GM18520 (cell line): ENCODE measurements around the gene EIF2AK2.

Source experiments
- ATAC-seq: cut with Tn5 transposase; IDR thresholded peaks from one replicate; pipeline ENCODE4 v1.9.1; 2021; ENCODE audit not compliant: unreplicated experiment

Gene EIF2AK2

GRCh38 chr2:37104178-37104577, 52.6 kb downstream of the EIF2AK2 start:
- ATAC-seq, result no peak

GRCh38 chr2:37102588-37102987, 54.2 kb downstream of the EIF2AK2 start:
- ATAC-seq, result no peak

DNA sequence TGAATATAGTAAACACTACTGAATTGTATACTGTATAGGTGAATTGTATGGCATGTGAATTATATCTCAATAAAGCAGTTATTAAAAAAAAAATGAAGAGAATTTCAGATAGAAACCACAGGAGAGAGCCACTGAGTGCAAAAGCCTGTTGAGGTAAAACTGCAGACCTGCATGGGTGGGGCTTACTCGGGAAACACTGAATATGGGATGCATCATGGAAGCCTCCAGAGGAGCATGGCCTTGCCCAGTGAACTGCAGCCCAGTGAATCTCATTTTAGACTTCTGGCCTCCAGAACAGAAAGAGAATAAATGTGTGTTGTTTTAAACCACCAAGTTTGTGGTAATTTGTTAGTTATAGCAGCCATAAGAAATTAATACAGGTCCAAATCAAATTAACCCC, 56.7 kb downstream of the EIF2AK2 start:
- ATAC-seq, result no peak

DNA sequence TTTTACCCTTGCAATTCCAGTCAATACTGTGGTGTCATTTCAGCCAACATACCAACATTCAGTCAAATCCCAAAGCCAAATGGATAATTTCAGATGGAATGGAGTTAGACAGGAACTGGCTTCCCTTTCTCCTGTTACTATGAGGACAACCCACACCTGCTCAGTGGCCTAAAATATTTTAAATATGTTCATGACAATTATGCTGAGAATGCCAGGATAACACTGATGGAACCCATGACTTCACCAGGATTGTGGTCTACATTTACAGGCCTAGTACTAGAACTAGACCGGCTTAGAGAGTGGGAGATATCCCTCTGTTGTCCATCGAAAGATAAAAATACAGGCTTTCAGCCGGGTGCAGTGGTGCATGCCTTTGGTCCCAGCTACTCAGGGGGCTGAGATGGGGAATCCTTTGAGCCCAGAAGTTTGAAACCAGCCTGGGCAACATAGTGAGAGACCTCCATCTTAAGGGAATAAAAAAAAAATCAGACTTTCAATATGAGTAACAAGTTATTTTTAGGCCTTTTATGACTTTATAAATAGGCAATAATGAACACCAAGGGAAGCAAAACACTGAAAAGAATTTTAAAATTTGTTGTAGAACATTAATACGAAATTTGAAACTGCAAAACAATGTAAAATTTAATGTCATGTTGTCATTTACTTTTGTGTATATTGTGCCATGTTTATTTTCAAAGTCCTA, 58.2 kb downstream of the EIF2AK2 start:
- ATAC-seq, result no peak

DNA sequence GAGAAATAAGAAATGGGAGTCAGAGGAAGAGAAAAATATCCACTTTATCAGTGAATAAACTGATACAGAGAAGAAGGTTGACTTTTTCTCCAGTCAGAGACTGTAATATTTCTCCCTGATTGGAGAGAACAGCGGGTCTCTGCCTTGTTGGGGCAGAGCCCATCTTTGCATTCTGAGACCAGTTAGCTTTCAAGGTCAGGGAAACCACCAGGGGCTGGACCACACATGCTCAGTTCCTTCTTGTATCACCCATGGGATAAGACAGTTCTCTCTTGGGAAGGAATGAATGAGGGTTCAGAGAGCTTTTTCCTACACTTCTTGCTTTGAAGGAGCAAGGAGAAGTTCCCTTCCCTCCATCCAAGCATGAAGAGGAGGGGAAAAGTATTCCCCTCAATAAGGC, 60.2 kb downstream of the EIF2AK2 start:
- ATAC-seq, result no peak

DNA sequence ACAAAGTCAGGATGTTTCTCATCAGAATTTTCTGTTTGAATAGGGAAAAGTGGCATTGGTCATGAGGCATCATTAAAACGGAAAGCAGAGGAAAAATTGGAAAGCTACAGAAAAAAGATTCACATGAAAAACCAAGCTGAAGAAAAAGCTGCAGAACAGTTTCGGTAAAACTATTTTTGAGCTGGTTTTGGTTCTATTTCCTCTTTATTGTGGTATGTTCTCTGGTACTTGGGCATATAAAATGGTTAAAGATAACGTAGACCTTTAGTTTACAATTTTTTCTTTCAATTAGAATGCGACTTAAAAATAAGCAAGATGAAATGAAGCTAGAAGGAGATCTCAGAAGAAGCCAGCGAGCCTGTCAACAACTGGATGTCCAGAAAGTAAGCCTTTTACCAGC, 64.9 kb downstream of the EIF2AK2 start:
- ATAC-seq, result no peak

- ATAC-seq, result peak; percentile 81
These were observed 66.7 kb downstream of the EIF2AK2 start for GRCh38 chr2:37090019-37090477.

GRCh38 chr2:37085731-37086147, 71.0 kb downstream of the EIF2AK2 start:
- no peak for ATAC-seq

DNA sequence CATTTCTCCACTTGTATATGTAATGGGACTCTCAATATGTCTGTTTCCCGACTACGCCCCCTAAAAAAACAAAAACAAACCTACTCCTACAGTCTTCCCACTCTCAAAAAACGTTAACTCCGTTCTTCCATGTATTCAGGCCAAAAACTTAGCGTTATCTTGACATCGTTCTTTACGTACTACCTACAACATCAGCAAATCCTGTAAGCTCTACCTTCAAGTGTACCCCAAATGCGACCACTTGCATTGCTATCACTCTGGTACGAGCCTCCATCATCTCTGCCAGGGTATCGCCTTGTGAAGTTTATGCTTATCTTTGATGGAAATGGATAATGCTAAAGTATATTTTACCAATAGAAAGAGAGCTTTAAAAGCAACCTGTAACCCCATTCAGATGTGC, 72.0 kb downstream of the EIF2AK2 start:
- no peak for ATAC-seq

DNA sequence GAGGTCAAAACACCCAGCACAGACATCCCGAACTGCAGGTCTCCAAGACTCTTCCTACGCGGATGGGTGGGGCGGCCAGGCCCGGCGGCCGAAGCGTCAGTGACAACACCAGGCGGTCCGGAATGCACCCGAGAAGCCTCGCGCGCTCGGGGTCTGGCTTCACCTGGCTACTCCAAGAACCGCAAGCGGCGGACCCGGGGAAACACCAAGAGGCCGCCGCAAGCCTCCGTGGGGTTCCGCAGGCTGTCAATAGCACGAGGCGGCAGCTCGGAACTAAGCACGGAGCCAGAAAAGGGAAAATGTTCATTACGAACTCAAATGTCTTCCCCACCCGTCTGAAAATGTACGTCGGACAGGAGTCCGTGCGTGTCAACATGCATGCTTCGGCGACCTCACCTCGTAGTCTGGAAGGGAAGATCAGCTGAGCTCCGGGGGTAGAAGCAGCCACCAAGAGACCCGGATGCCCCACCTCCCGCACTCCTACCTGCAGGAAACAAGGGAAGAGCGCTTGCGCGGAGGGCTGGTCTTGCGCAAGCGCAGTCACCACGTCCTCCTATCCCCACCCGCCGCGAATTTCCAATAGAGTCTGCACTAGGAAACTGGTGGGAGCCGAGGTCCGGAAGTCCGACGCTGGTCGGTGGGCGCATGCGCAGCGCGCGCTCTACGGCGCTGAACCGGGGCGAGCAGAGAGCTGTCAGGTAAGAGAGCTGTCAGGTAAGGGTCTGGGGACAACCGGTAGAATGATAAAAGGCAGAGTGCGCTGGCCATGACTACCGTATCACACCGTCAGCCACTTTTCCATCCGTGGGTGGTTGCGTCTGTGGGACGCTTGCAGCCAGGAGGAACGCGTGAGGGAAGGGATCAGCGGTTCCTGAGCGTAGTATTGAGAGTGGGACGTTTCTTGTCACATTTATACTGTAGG, 72.6 kb downstream of the EIF2AK2 start, which contains the start of the genes GPATCH11 and HEATR5B:
Gene GPATCH11 (plus strand): TSS at position 646 of the 922 bp plus-strand sequence. CDS start 3,864 bp downstream, outside the sequence.
Gene HEATR5B (minus strand): TSS at position 500 of the 922 bp plus-strand sequence. CDS start 958 bp downstream, outside the sequence.
- ATAC-seq, result peak; percentile 69

DNA sequence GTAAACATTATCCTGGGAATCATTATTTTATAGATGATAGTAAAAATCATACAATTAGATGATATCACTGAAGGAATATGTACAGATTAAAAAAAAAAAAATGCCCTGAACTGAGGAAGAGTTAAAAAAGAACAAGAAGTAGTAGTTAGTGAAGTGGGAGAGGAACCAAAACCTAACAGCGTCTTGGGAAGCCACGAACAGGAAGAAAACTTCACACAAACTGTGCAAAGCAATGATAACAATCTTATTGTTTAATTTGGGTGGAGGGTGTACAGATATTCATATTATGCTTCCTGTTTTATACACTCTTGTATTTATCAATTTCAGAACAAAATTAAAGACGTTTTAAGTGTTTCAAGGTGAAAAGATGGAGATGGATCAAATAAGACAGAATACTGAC, 76.1 kb downstream of the EIF2AK2 start:
- no peak for ATAC-seq

- ATAC-seq, result no peak
These were observed 76.5 kb downstream of the EIF2AK2 start for GRCh38 chr2:37080266-37080665.

DNA sequence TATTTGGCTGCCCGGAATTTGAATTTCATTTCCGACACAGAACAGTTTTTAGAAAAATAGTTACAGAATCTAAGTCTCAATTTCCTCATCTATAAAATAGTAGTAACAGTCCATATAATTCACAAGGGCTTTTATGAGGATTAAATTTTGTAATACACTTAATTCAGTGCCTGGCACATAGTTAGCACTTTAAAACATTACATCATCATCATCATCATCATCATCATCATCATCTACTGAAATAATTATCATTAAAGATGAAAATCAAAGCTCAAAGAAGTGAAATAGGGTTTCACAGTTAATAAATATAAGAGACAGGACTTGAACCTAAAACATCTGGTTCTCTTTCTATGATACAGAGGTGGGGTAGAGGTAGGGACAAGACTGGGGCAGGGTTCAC, 85.8 kb downstream of the EIF2AK2 start:
- no peak for ATAC-seq

DNA sequence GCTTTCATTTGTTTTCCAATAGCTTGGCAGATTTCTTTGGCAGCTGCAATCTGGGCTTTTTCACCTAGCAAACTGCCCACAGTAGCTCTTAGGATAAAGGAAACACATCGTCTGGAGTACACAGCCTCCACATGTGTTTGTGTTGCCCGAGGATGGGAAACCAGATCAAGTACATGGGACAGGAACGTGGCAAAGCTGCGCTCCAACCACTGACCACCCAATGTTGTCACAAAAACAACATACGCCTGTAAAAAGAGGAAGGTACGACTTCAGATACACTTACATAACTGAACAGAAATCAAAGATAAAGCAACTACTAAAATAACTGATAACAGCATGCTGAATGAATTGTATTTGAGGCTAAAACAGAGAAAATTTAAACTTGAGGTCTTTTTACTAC, 88.1 kb downstream of the EIF2AK2 start:
- ATAC-seq, result no peak

DNA sequence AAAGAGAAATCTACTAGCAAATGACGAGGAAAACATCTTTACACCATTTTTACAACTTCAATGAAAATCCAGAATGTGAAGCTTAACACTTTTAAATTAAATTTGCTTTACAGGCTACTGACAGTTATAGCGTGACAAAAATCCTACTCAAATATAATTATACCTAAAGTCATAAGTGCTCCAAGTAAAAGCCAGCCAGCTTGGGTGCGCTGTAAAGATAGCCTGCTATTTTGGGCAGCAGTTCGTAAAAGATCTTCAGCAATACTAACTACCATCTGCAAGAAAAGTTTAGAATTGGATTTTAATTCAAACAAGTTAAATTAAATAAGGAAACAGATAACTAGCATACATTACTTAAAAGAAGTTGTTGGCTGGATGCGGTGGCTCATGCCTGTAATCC, 95.0 kb downstream of the EIF2AK2 start:
- ATAC-seq, result no peak

- ATAC-seq, result no peak
These were observed 95.6 kb downstream of the EIF2AK2 start for GRCh38 chr2:37061013-37061711.

DNA sequence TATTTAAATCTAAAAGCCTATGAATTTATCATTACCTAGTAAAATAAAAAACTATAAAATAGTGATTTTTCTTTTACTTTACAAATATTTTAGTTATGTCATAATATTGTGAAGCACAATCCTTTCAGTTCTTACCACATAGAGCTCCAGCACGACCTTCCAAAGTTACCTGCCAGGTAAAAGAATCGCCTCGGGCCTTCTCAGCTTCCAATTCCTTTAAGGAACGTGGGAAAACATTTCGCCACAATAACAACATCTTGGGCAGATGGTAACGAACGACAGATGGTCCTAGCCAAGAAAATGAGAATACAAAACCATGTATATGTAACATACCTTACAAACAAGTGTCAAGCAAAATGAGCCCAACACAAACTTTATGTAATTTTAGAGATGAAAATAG, 96.3 kb downstream of the EIF2AK2 start:
- ATAC-seq, result no peak

DNA sequence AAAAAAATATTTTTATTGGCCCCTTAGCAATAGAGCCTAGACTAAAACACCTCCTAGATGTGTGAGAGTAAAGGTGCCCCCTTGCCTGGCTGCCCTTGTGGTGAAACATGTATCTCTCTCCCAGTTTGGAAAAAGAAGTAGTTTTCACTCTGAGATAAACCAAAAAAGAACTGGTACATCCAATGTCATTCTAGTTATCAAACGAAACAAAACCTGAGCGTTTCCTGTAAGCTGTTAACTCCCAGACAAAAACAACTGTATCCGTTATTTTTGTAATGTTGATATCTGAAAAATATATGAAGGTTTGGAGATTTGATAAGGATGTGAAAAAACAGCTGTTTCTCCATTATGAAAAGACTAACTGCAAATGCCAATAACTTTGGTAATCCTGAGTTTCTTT, 96.9 kb downstream of the EIF2AK2 start:
- no peak for ATAC-seq

DNA sequence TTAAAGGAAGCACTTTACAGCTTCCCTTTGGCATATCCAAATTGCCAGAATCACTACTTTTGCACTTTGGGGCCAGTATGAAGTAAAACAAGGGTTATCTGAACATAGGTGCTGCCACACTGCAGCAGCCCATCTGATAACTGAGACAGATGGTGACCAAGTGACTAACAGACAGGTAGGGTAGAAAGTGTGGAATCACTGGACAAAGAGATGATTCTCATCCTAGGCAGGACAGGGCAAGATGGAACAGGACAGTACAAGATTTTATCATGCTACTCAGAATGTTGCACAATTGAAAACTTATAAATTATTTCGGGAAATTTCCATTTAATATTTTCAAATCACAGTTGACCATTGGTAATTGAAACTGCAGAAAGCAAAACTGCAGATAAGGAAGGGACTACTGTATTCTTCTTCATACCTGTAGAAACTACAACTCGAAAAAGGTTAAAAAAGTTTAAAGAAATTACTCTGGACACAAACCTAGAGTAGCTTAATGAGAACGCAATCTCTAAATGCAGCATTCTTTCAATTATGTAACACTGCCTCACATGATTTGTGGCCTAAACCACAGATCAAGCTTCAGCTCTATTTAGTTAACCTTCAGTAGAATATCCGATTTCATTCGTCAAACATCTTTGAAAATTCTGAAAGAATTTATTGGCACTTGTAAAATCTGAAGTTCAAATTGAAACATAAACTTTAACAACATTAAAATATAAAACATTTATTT, 104.0 kb downstream of the EIF2AK2 start:
- no peak for ATAC-seq
